ENCODE data around the gene FRZB.

FRZB gene

DNA sequence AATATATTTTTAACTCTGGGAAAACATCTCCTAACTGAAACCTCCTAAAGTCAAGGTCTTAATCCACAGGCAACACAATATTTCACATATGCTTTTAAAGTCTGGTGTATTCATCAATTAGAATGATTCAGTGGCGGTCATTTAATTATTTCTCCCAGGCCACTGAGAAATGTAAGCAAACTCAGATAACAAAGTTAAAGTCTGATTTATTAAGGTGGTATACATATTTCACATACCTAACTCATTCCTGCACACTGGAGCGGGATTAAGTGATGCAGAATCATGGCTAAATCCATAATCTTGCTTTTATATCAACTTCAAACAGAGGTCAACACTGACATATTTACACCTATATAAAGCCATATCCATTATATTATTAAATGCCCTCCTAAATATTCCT lies 43.7 kb downstream of the FRZB start:
- H3K36me3 ChIP-seq (replicated peaks; ENCODE audit: insufficient read depth, low read length) = no peaks in the 10 kb centered on the region
- no peak for DNase-seq

DNA sequence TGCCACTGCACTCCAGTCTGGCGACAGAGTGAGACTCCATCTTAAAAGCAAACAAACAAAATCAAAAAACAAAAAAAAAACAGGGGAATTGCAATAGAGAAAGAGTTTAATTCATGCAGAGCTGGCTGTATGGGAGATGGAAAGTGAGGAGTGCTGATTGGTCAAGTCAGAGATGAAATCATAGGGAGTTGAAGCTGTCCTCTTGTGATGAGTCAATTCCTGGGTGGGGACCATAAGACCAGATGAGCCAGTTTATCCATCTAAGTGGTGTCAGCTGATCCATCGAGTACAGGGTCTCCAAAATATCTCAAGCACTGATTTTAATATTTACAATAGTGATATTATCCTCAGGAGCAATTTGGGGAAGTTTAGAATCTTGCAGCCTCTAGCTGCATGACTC lies 45.3 kb downstream of the FRZB start:
- Histone ChIP-seq H3K79me2 (ENCODE audit: low read length) (no peaks in the 10 kb centered on the region), H3K27ac (ENCODE audit: low read length) (no peak overlapping the region), H3K36me3 (replicated peaks; ENCODE audit: insufficient read depth, low read length) (no peaks in the 10 kb centered on the region), H3F3A (ENCODE audit: insufficient read depth, low read length) (no peaks in the 10 kb centered on the region), H3K9me3 (replicated peaks; ENCODE audit: insufficient read depth, low read length) (no peaks in the 10 kb centered on the region), H4K20me1 (ENCODE audit: insufficient read depth, low read length) (no peaks in the 10 kb centered on the region), H3K4me1 (ENCODE audit: low read length) (no peaks in the 10 kb centered on the region), H3K9me2 (replicated peaks; ENCODE audit: insufficient read depth, low read length) (no peaks in the 10 kb centered on the region), H3K27me3 (replicated peaks; ENCODE audit: insufficient read depth, low read length) (no peaks in the 10 kb centered on the region), H3K4me2 (ENCODE audit: low read depth, low read length) (no peak overlapping the region), H3K4me3 (ENCODE audit: low read length) (no peak overlapping the region), H2AFZ (ENCODE audit: low read length) (no peak overlapping the region), H3K9ac (ENCODE audit: low read length) (no peak overlapping the region)
- no peak for TF ChIP-seq EZH2 (optimal IDR thresholded peaks at IDR 0.05; ENCODE audit: low read depth, low read length)
- TF ChIP-seq, protein P1, sequence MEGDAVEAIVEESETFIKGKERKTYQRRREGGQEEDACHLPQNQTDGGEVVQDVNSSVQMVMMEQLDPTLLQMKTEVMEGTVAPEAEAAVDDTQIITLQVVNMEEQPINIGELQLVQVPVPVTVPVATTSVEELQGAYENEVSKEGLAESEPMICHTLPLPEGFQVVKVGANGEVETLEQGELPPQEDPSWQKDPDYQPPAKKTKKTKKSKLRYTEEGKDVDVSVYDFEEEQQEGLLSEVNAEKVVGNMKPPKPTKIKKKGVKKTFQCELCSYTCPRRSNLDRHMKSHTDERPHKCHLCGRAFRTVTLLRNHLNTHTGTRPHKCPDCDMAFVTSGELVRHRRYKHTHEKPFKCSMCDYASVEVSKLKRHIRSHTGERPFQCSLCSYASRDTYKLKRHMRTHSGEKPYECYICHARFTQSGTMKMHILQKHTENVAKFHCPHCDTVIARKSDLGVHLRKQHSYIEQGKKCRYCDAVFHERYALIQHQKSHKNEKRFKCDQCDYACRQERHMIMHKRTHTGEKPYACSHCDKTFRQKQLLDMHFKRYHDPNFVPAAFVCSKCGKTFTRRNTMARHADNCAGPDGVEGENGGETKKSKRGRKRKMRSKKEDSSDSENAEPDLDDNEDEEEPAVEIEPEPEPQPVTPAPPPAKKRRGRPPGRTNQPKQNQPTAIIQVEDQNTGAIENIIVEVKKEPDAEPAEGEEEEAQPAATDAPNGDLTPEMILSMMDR (IDR thresholded peaks at IDR 0.05; ENCODE audit: low read length) = no peak
- TF ChIP-seq EZH2phosphoT487 (IDR thresholded peaks at IDR 0.05; ENCODE audit: low read length) = no peak
- no peak for DNase-seq

More for the DNA sequence above, 43.7 kb downstream of the FRZB start:
- Histone ChIP-seq H3K27ac (ENCODE audit: low read length) (no peak overlapping the region), H4K20me1 (ENCODE audit: insufficient read depth, low read length) (no peaks in the 10 kb centered on the region), H3K9me3 (replicated peaks; ENCODE audit: insufficient read depth, low read length) (no peaks in the 10 kb centered on the region), H2AFZ (ENCODE audit: low read length) (no peak overlapping the region), H3F3A (ENCODE audit: insufficient read depth, low read length) (no peaks in the 10 kb centered on the region), H3K4me1 (ENCODE audit: low read length) (no peaks in the 10 kb centered on the region), H3K4me2 (ENCODE audit: low read depth, low read length) (no peak overlapping the region), H3K9ac (ENCODE audit: low read length) (no peak overlapping the region), H3K79me2 (ENCODE audit: low read length) (no peaks in the 10 kb centered on the region), H3K9me2 (replicated peaks; ENCODE audit: insufficient read depth, low read length) (no peaks in the 10 kb centered on the region), H3K4me3 (ENCODE audit: low read length) (no peak overlapping the region), H3K27me3 (replicated peaks; ENCODE audit: insufficient read depth, low read length) (no peaks in the 10 kb centered on the region)
- TF ChIP-seq EZH2 (optimal IDR thresholded peaks at IDR 0.05; ENCODE audit: low read depth, low read length) = no peak
- TF ChIP-seq EZH2phosphoT487 (IDR thresholded peaks at IDR 0.05; ENCODE audit: low read length) = no peak

DNA sequence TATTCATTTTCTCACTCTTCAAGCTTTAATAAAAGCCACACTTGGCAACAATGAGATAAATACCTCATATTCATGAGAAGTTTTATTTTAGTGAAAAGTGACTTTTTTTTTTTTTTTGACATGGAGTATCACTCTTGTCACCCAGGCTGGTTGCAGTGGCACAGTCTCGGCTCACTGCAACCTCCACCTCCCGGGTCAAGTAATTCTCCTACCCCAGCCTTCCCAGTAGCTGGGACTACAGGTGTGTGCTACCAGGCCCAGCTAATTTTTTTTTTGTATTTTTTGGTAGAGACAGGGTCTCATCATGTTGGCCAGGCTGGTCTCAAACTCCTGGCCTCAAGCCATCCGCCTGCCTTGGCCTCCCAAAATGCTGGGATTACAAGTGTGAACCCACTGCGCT lies 47.0 kb downstream of the FRZB start:
- Histone ChIP-seq H3F3A (ENCODE audit: insufficient read depth, low read length) (no peaks in the 10 kb centered on the region), H3K36me3 (replicated peaks; ENCODE audit: insufficient read depth, low read length) (no peaks in the 10 kb centered on the region), H3K4me2 (ENCODE audit: low read depth, low read length) (no peak overlapping the region), H3K27ac (ENCODE audit: low read length) (no peak overlapping the region), H3K79me2 (ENCODE audit: low read length) (no peaks in the 10 kb centered on the region), H2AFZ (ENCODE audit: low read length) (no peak overlapping the region), H3K4me3 (ENCODE audit: low read length) (no peak overlapping the region), H3K9ac (ENCODE audit: low read length) (no peak overlapping the region), H3K27me3 (replicated peaks; ENCODE audit: insufficient read depth, low read length) (no peaks in the 10 kb centered on the region), H3K9me3 (replicated peaks; ENCODE audit: insufficient read depth, low read length) (no peaks in the 10 kb centered on the region; the same call in 1 of the 2 replicates), H4K20me1 (ENCODE audit: insufficient read depth, low read length) (no peaks in the 10 kb centered on the region), H3K4me1 (ENCODE audit: low read length) (no peaks in the 10 kb centered on the region), H3K9me2 (replicated peaks; ENCODE audit: insufficient read depth, low read length) (no peaks in the 10 kb centered on the region)
- DNase-seq = no peak
- TF ChIP-seq EZH2 (optimal IDR thresholded peaks at IDR 0.05; ENCODE audit: low read depth, low read length) = no peak

DNA sequence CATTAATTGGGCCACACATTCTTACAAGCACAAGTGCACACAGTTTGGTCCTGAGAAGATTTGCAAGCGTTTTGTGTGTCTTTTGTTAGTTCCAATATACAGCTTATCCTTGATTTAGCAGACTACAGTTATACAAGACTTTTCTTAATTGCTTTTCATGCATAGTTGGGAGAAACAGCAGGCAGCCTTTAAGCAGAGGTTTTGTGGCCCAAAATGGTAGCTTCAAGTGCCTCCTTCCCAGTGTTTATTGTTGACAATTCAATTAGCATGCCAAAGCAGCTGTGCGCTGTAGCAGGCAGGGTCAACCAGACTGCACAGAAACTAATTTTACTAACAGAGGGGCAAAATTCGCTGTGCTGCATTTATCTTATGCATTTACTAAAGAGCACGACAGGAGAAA lies 47.5 kb downstream of the FRZB start:
- TF ChIP-seq EZH2 (optimal IDR thresholded peaks at IDR 0.05; ENCODE audit: low read depth, low read length) = no peak
- TF ChIP-seq, protein P1 (IDR thresholded peaks at IDR 0.05; ENCODE audit: low read length) = no peak
- TF ChIP-seq EZH2phosphoT487 (IDR thresholded peaks at IDR 0.05; ENCODE audit: low read length) = no peak
- no peaks in the 10 kb centered on the region for H3K27me3 ChIP-seq (replicated peaks; ENCODE audit: insufficient read depth, low read length)
- no peak overlapping the region for H3K4me3 ChIP-seq (ENCODE audit: low read length)
- no peak overlapping the region for H2AFZ ChIP-seq (ENCODE audit: low read length)
- no peaks in the 10 kb centered on the region for H3K36me3 ChIP-seq (replicated peaks; ENCODE audit: insufficient read depth, low read length)
- DNase-seq = no peak
- H3K27ac ChIP-seq (ENCODE audit: low read length) = no peak overlapping the region
- no peaks in the 10 kb centered on the region; the same call in 1 of the 2 replicates for H3K9me3 ChIP-seq (replicated peaks; ENCODE audit: insufficient read depth, low read length)
- no peaks in the 10 kb centered on the region for H3F3A ChIP-seq (ENCODE audit: insufficient read depth, low read length)
- no peaks in the 10 kb centered on the region for H3K4me1 ChIP-seq (ENCODE audit: low read length)
- H3K9me2 ChIP-seq (replicated peaks; ENCODE audit: insufficient read depth, low read length) = no peaks in the 10 kb centered on the region
- no peak overlapping the region for H3K4me2 ChIP-seq (ENCODE audit: low read depth, low read length)
- H3K9ac ChIP-seq (ENCODE audit: low read length) = no peak overlapping the region
- H4K20me1 ChIP-seq (ENCODE audit: insufficient read depth, low read length) = no peaks in the 10 kb centered on the region
- no peaks in the 10 kb centered on the region for H3K79me2 ChIP-seq (ENCODE audit: low read length)
